NT2/D1 (cell line): ENCODE data around the gene ATG4D.

Experiments
- DNase-seq: peaks from one replicate; pipeline ENCODE4 v3.0.0-alpha.2; 2011; ENCODE audit warnings: low read depth, low spot score
- H3K27me3 ChIP-seq: 2 replicates; pipeline ENCODE4 v1.6.0; 2011; ENCODE audit warnings: mild to moderate bottlenecking; ENCODE audit not compliant: insufficient read length, insufficient read depth
- H3K36me3 ChIP-seq: 2 replicates; pipeline ENCODE4 v1.6.1; 2011; ENCODE audit warnings: mild to moderate bottlenecking, low read length, mixed read lengths; ENCODE audit not compliant: insufficient read depth, insufficient read length
- H3K4me1 ChIP-seq: 2 replicates; pipeline ENCODE4 v1.5.1; 2011; ENCODE audit not compliant: insufficient read depth, insufficient read length
- H3K4me3 ChIP-seq: 2 replicates; pipeline ENCODE4 v1.5.1; 2011; ENCODE audit warnings: low read depth; ENCODE audit not compliant: insufficient read length
- H3K9ac ChIP-seq: 2 replicates; pipeline ENCODE4 v1.6.0; 2011; ENCODE audit warnings: low read depth; ENCODE audit not compliant: insufficient read length
- H3K9me3 ChIP-seq: 2 replicates; pipeline ENCODE4 v1.5.1; 2011; ENCODE audit warnings: mild to moderate bottlenecking, low read length; ENCODE audit not compliant: insufficient read depth
- SUZ12 ChIP-seq: IDR thresholded peaks from 2 replicates; pipeline ENCODE4 v1.6.1; 2011; ENCODE audit not compliant: insufficient read length, insufficient read depth; ENCODE audit errors: extremely low read depth
- YY1 ChIP-seq: IDR thresholded peaks from 2 replicates; pipeline ENCODE4 v1.6.1; 2011; ENCODE audit not compliant: insufficient read length, insufficient read depth
- ZNF274 ChIP-seq: IDR thresholded peaks from 2 replicates; pipeline ENCODE4 v1.6.1; 2011; ENCODE audit warnings: mild to moderate bottlenecking, low read depth, low read length

ATG4D gene

GRCh38 chr19:10574462-10574861 lies 30.8 kb downstream of the ATG4D start:
- H3K36me3 ChIP-seq = peaks cover 26% of the 10 kb centered on the region

GRCh38 chr19:10575011-10575716 lies 31.5 kb downstream of the ATG4D start:
- Histone ChIP-seq H3K27me3 (no peaks in the 10 kb centered on the region), H3K4me1 (peaks cover 9% of the 10 kb centered on the region), H3K36me3 (peaks cover 26% of the 10 kb centered on the region), H3K9me3 (no peaks in the 10 kb centered on the region), H3K9ac (peak overlapping the region; percentile 33), H3K4me3 (no peak overlapping the region)
- TF ChIP-seq SUZ12 (no peak), ZNF274 (no peak), YY1 (no peak)
- DNase-seq = no peak

More at GRCh38 chr19:10574462-10574861, 30.8 kb downstream of the ATG4D start:
- Histone ChIP-seq H3K4me1 (peaks cover 9% of the 10 kb centered on the region), H3K9me3 (no peaks in the 10 kb centered on the region), H3K9ac (peak overlapping the region; percentile 33), H3K27me3 (no peaks in the 10 kb centered on the region), H3K4me3 (no peak overlapping the region)
- TF ChIP-seq SUZ12 (no peak), ZNF274 (no peak), YY1 (no peak)
- no peak for DNase-seq

GRCh38 chr19:10577951-10578350 lies 34.2 kb downstream of the ATG4D start:
- peaks cover 23% of the 10 kb centered on the region for H3K36me3 ChIP-seq
- no peaks in the 10 kb centered on the region for H3K9me3 ChIP-seq
- TF ChIP-seq YY1 (no peak), SUZ12 (no peak), ZNF274 (no peak)
- H3K4me3 ChIP-seq = no peak overlapping the region
- H3K27me3 ChIP-seq = no peaks in the 10 kb centered on the region
- peaks cover 9% of the 10 kb centered on the region for H3K4me1 ChIP-seq
- DNase-seq = no peak
- H3K9ac ChIP-seq = no peak overlapping the region

- no peaks in the 10 kb centered on the region for H3K9me3 ChIP-seq
- no peaks in the 10 kb centered on the region for H3K27me3 ChIP-seq
- no peak for TF ChIP-seq SUZ12
- no peak for TF ChIP-seq YY1
- TF ChIP-seq ZNF274 = no peak
- no peak overlapping the region for H3K9ac ChIP-seq
- peak; percentile 97 for DNase-seq
- H3K36me3 ChIP-seq = no peaks in the 10 kb centered on the region
- H3K4me3 ChIP-seq = no peak overlapping the region
- peaks cover 11% of the 10 kb centered on the region for H3K4me1 ChIP-seq
These were observed 37.4 kb downstream of the ATG4D start for GRCh38 chr19:10580979-10581631.

GRCh38 chr19:10582091-10582490 lies 38.4 kb downstream of the ATG4D start:
- Histone ChIP-seq H3K9me3 (no peaks in the 10 kb centered on the region), H3K27me3 (no peaks in the 10 kb centered on the region), H3K4me1 (peaks cover 11% of the 10 kb centered on the region), H3K9ac (no peak overlapping the region), H3K36me3 (no peaks in the 10 kb centered on the region), H3K4me3 (no peak overlapping the region)
- DNase-seq = no peak
- TF ChIP-seq YY1 = no peak
- no peak for TF ChIP-seq SUZ12
- TF ChIP-seq ZNF274 = no peak

GRCh38 chr19:10583036-10583776 lies 39.5 kb downstream of the ATG4D start:
- Histone ChIP-seq H3K4me1 (peaks cover 8% of the 10 kb centered on the region), H3K4me3 (no peak overlapping the region), H3K27me3 (no peaks in the 10 kb centered on the region), H3K36me3 (no peaks in the 10 kb centered on the region), H3K9me3 (no peaks in the 10 kb centered on the region), H3K9ac (no peak overlapping the region)
- no peak for DNase-seq
- TF ChIP-seq SUZ12 = no peak
- TF ChIP-seq YY1 = no peak
- TF ChIP-seq ZNF274 = no peak

GRCh38 chr19:10586396-10586795 lies 42.7 kb downstream of the ATG4D start:
- Histone ChIP-seq H3K9me3 (no peaks in the 10 kb centered on the region), H3K4me3 (no peak overlapping the region), H3K27me3 (no peaks in the 10 kb centered on the region), H3K9ac (no peak overlapping the region), H3K36me3 (no peaks in the 10 kb centered on the region), H3K4me1 (peaks cover 4% of the 10 kb centered on the region)
- no peak for DNase-seq
- TF ChIP-seq YY1 (no peak), SUZ12 (no peak), ZNF274 (no peak)
